Ascending aorta (tissue), 2 donors: ENCODE measurements around the gene HMGXB3. TPM values are rescaled to one million over a fixed set of nuclear protein-coding genes. Genes with fewer than 3 reads are reported as not detected.

Experiments used
- DNase-seq, 2 donors: peaks; one replicate each; pipeline ENCODE4 v3.0.0-alpha.2; 2019; ENCODE audit warnings: low spot score in 2 of 2
- H3K27ac ChIP-seq, 2 donors: fragments of 200-600 bp; sonication (generic); one replicate each; pipeline ENCODE4 v1.5.1; 2016 to 2017; ENCODE audit warnings: mild to moderate bottlenecking in 1 of 2
- H3K27me3 ChIP-seq: fragments of 200-600 bp; sonication (generic); one replicate; pipeline ENCODE4 v1.5.1; 2017
- H3K36me3 ChIP-seq, 2 donors: fragments of 200-600 bp; sonication (generic); one replicate each; pipeline ENCODE4 v1.5.1; 2016
- H3K4me1 ChIP-seq, 2 donors: fragments of 200-600 bp; sonication (generic); one replicate each; pipeline ENCODE4 v1.5.1; 2016 to 2017; ENCODE audit warnings: mild to moderate bottlenecking in 1 of 2
- H3K4me3 ChIP-seq, 2 donors: fragments of 200-600 bp; sonication (generic); one replicate each; pipeline ENCODE4 v1.5.1; 2016 to 2017; ENCODE audit warnings: mild to moderate bottlenecking in 1 of 2
- H3K9me3 ChIP-seq, 2 donors: fragments of 200-600 bp; sonication (generic); one replicate each; pipeline ENCODE4 v1.5.1; 2016
- CTCF ChIP-seq, 3 experiments: fragments of 200-600 bp in 2 of 3; fragments of 450-650 bp in 1 of 3; sonication (generic) in 2 of 3; IDR thresholded peaks; one replicate each; pipeline ENCODE4 v1.5.1; 2016 to 2019; ENCODE audit warnings: antibody characterized with exemption in 3 of 3, mild to moderate bottlenecking in 1 of 3, moderate library complexity in 1 of 3
- intact Hi-C: fragments of 100-400 bp; cut with DNase I; formaldehyde crosslinking; loops from one replicate; pipeline ENCODE4 v1.15.1; 2023
- total RNA-seq: library from RNA; depleted of rRNA; stranded (reverse); fragments of >200 nt; gene quantifications from one replicate; pipeline ENCODE4 v1.1.0, GENCODE V29; 2016

The HMGXB3 gene
- total RNA-seq, 1 donor from 2014 or later: 56.4 TPM

DNA sequence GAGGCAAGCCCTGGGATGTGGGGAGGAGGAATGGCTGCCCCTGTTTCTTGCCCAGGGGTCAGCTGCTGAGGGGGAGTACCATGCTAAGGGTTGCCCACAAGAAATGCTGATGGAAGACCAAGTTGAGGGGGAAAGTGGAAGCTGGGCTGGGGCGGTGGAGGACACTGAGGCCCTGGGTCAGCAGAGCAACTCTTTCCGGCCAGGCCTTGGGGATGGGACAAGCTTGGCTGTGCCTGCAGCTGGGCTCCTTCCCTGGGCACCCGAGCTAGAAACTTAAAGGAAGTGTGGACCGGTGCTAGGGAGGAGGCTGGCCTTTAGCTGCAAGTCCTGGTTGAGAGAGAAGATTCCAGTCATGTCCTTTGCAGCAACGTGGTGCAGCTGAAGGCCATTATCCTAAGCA, 63.1 kb downstream of the HMGXB3 start:
- Histone ChIP-seq H3K9me3 (no peaks in the 10 kb centered on the region), H3K36me3 (peaks cover 0 to 3% of the 10 kb centered on the region in 2 donors), H3K4me1 (peaks cover 0 to 4% of the 10 kb centered on the region in 2 donors), H3K4me3 (no peak overlapping the region), H3K27ac (no peak overlapping the region), H3K27me3 (no peaks in the 10 kb centered on the region)
- no peak for DNase-seq
- TF ChIP-seq CTCF (IDR thresholded peaks at IDR 0.05): no peak
- intact Hi-C loops: no loop called here

DNA sequence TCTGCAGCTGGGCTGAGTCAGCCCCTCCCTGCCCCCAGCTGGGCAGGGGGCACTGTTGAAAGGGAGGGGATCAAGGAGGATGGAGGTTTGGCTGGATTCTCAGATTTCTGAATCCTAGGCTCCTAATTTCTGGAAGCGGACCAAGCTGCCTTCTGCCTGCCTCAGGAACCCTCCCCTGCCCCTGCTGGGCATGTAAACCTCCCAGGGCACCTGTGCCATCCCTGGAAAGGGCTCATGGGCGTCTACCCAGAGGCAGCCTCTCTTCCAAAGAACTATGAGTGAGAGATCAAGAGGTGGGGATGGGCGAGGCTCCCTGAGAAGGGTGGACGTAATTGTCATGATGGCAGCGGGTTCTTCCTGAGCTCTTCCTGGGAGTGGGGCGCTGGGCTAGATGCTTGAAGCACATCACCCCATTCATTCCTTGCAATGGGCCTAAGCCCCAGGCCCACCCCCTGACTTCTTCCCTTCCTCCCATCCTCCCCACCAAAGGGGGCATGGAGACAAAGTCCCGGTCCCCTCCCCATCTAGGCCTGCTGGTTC, 64.2 kb downstream of the HMGXB3 start:
- TF ChIP-seq CTCF (IDR thresholded peaks at IDR 0.05): no peak
- Histone ChIP-seq H3K36me3 (peaks cover 0 to 3% of the 10 kb centered on the region in 2 donors), H3K9me3 (no peaks in the 10 kb centered on the region), H3K4me3 (no peak overlapping the region), H3K27ac (peak overlapping the region; percentile 6 to 65), H3K4me1 (peaks cover 0 to 4% of the 10 kb centered on the region in 2 donors), H3K27me3 (no peaks in the 10 kb centered on the region)
- intact Hi-C loops: no loop called here
- DNase-seq: no peak

DNA sequence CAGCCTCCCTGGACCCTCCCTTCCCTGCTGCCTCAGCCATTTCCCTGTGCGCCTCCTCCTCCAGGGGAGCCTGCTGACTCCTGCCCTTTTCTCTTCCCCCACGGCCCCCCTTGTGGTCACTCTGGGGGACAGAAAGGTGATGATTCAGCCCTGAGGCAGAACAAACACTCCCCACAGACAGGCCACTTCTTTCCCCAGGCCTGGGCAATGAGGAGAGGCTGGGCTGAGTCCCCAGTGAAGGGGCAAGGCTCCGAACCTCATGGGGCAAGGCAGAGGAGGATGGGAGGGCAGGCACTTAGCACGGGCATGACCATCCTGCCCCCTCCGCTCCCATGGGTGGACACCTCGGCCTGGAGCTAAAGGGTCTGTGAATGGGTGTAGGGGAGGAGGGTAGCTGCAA, 64.8 kb downstream of the HMGXB3 start:
- Histone ChIP-seq H3K27me3 (no peaks in the 10 kb centered on the region), H3K4me1 (peaks cover 0 to 4% of the 10 kb centered on the region in 2 donors), H3K9me3 (no peaks in the 10 kb centered on the region), H3K4me3 (no peak overlapping the region), H3K36me3 (peaks cover 0 to 3% of the 10 kb centered on the region in 2 donors), H3K27ac (peak overlapping the region in 1 of 2 donors; percentile 65)
- intact Hi-C loops: no loop called here
- no peak for TF ChIP-seq CTCF (IDR thresholded peaks at IDR 0.05)
- DNase-seq: peak; percentile 27 to 74

GRCh38 chr5:150065886-150066285, 65.3 kb downstream of the HMGXB3 start:
- DNase-seq: peak; percentile 42 to 76
- peak overlapping the region in 1 of 2 donors; percentile 65 for H3K27ac ChIP-seq
- intact Hi-C loops: no loop called here

DNA sequence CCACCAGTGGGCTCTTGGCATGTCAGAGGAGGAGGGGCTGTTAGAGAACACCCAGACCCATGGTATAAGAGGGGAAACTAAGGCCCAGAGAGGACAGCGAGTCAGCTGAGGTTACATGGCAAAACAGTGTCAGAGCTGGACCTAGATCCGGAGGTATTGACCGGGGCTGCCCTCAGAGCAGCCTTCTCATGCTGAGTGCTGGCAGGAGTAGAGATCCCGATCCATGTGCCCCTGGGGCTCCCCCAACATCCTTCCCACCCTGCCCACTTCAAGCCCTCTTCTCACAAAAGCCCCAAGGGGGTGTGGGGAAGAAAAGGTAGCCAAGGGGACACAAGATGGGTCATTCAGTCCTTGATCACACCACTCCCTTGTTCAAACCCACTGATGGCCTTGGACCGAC, 65.9 kb downstream of the HMGXB3 start:
- H3K9me3 ChIP-seq: no peaks in the 10 kb centered on the region
- peak overlapping the region in 1 of 2 donors; percentile 65 for H3K27ac ChIP-seq
- no peaks in the 10 kb centered on the region for H3K27me3 ChIP-seq
- H3K4me3 ChIP-seq: no peak overlapping the region
- TF ChIP-seq CTCF (IDR thresholded peaks at IDR 0.05): no peak
- peaks cover 0 to 4% of the 10 kb centered on the region in 2 donors for H3K4me1 ChIP-seq
- peaks cover 0 to 3% of the 10 kb centered on the region in 2 donors for H3K36me3 ChIP-seq
- DNase-seq: no peak
- intact Hi-C loops: no loop called here

More at GRCh38 chr5:150065886-150066285, 65.3 kb downstream of the HMGXB3 start:
- TF ChIP-seq CTCF (IDR thresholded peaks at IDR 0.05): no peak
- Histone ChIP-seq H3K4me1 (peaks cover 0 to 4% of the 10 kb centered on the region in 2 donors), H3K9me3 (no peaks in the 10 kb centered on the region), H3K27me3 (no peaks in the 10 kb centered on the region), H3K4me3 (no peak overlapping the region), H3K36me3 (peaks cover 0 to 3% of the 10 kb centered on the region in 2 donors)
